DMS114 treated with DMSO at 0.1 percent for 48 hours (cell line): ENCODE results near the gene PMAIP1.
A peak's percentile ranks its signal among the peaks of the same experiment; 100 is the strongest.
"Not testable (repeated sequence)": the region's sequence is repeated elsewhere in the genome, so short reads cannot be mapped to it uniquely, and the experiment has no call there.

ENCODE experiments used
- DNase-seq: peaks from one replicate; lab custom pipeline; 2025; ENCODE audit not compliant: unreplicated experiment; lab: John Stamatoyannopoulos, UW

Gene PMAIP1

GRCh38 chr18:59899298-59900221 is at the start of gene PMAIP1:
PMAIP1 (plus strand) TSS chr18:59899996; CDS start chr18:59900178, 182 bp downstream.
- DNase-seq: peak; percentile 60

GRCh38 chr18:59851784-59852399 is 47.9 kb upstream of the PMAIP1 start:
- no peak for DNase-seq

DNA sequence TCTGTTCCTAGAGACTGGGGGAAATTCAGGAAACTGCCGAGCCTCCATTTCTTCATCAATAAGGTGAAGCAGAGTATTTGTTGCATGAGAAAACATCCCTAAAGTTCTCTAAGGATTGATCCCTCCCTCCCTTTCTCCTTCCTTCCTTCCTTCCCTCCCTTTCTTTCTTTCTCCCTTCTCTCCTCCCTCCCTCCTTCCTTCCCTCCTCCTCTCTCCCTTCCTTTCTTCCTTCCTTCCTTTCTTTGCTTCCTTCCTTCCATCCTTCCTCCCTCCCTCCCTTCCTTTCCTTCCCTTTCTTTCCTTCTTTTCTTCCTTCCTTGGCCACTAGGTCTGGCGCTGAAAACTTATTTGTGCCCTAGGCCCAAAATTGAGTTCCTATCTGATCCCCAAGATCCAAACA is 47.2 kb upstream of the PMAIP1 start:
- no peak for DNase-seq

DNA sequence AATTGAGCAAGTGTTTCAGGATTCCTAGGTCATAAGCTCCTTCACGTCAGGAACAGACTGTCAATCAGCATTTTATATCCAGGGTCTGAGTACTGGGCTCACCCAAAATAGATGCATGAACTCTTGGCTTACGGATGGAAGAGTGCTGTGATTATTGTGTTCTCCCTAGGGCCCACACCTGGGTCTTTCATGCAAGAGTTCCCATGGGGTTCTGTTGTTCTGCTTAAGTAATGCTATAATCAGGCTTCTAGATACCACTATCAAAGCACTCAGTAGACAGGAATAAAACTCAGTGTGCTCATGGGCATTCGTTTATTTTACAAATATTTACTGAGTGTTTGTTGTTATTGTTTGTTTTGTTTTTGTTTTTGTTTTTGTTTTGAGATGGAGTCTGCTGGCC is 46.4 kb upstream of the PMAIP1 start:
- no peak for DNase-seq

DNA sequence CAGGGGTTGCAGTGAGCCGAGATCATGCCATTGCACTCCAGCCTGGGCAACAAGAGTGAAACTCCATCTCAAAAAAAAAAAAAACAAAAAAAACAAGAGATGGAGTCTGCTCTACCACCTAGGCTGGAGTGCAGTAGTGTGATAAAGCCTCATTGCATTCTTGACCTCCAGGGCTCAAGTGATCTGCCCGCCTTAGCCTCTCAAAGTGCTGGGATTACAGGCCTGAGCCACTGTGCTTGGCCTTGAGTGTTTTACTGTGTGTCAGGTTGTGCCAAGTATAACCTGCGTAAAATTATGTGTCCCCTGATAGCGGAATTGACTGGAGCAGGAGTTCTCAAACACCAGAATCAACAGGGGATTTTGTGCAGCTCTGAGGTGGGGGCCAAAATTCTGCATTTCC is 45.8 kb upstream of the PMAIP1 start:
- not testable (repeated sequence) for DNase-seq

GRCh38 chr18:59861009-59861408 is 38.8 kb upstream of the PMAIP1 start:
- DNase-seq: no peak

- DNase-seq: no peak
Observed at GRCh38 chr18:59861963-59862819, 37.6 kb upstream of the PMAIP1 start.

DNA sequence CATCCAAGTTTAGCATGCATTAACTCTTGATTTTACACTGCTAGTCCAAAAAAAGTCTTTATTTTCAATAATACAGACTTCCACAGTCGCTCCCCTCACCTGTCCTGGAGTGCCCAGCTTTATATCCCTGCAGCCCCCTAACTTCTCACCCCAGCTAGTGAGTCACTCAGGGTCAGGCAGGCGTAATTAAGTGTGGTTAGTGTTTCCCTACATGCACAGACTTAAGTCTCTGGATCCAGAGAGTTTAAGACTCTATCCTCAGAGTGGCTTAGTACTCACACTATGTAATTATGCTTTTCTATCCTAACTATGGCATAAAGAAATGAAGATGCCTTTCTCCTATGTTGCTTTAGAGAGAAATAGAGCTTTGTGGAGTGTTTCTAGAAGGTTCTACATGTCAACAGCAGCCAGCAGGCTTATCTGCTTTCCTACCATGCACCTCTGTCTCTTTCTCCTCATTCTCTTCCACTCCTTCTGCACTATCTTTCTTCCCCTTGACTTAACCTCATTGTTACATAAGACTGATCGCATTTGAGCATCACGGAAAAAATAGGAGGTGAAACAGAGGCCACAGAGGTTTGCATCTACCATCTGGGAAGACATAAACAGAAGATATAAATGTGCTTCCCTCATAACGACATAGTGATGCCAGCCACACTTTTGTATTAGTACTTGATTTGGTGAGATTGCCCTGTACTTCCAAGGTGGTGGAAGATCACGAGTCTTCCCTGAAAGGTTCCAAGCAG is 34.4 kb upstream of the PMAIP1 start:
- DNase-seq: no peak

- DNase-seq: no peak
Observed at GRCh38 chr18:59866551-59867269, 33.1 kb upstream of the PMAIP1 start.

- no peak for DNase-seq
Observed at GRCh38 chr18:59867337-59868104, 32.3 kb upstream of the PMAIP1 start.

- DNase-seq: no peak
Observed at GRCh38 chr18:59870623-59871130, 29.1 kb upstream of the PMAIP1 start.

- no peak for DNase-seq
Observed at GRCh38 chr18:59871711-59872362, 28.0 kb upstream of the PMAIP1 start.

- no peak for DNase-seq
Observed at GRCh38 chr18:59873641-59874040, 26.2 kb upstream of the PMAIP1 start.

- no peak for DNase-seq
Observed at GRCh38 chr18:59874166-59874565, 25.6 kb upstream of the PMAIP1 start.

GRCh38 chr18:59876310-59876626 is 23.5 kb upstream of the PMAIP1 start:
- no peak for DNase-seq

DNA sequence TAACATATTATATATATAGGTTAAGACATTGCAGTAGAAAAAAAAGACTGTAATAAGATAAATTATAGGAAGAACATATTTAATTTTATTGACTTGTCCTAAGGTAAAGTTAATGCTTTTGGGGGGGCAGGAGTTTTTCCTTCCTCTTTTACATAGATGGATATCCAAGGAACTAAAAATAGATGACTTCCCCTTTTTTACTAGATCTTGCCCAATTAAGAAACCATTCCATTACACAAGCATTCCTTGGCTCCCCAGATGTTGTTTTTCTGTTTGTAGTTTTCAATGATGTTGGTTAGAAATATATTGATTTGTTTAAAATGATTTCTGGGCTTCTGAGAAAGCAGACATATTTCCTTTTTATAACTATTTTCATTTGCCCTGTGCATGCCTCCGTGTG is 22.4 kb upstream of the PMAIP1 start:
- DNase-seq: no peak

GRCh38 chr18:59878644-59879043 is 21.2 kb upstream of the PMAIP1 start:
- no peak for DNase-seq

GRCh38 chr18:59881728-59882656 is 17.8 kb upstream of the PMAIP1 start:
- DNase-seq: no peak
